GM18868 (cell line): ENCODE measurements around the gene BTNL9.
"Not testable (repeated sequence)": the region's sequence is repeated elsewhere in the genome, so short reads cannot be mapped to it uniquely, and the experiment has no call there.

Source experiments
- ATAC-seq: cut with Tn5 transposase; IDR thresholded peaks from one replicate; pipeline ENCODE4 v1.9.1; 2021; ENCODE audit warnings: mild to moderate bottlenecking, moderate library complexity; ENCODE audit not compliant: unreplicated experiment

BTNL9 gene

DNA sequence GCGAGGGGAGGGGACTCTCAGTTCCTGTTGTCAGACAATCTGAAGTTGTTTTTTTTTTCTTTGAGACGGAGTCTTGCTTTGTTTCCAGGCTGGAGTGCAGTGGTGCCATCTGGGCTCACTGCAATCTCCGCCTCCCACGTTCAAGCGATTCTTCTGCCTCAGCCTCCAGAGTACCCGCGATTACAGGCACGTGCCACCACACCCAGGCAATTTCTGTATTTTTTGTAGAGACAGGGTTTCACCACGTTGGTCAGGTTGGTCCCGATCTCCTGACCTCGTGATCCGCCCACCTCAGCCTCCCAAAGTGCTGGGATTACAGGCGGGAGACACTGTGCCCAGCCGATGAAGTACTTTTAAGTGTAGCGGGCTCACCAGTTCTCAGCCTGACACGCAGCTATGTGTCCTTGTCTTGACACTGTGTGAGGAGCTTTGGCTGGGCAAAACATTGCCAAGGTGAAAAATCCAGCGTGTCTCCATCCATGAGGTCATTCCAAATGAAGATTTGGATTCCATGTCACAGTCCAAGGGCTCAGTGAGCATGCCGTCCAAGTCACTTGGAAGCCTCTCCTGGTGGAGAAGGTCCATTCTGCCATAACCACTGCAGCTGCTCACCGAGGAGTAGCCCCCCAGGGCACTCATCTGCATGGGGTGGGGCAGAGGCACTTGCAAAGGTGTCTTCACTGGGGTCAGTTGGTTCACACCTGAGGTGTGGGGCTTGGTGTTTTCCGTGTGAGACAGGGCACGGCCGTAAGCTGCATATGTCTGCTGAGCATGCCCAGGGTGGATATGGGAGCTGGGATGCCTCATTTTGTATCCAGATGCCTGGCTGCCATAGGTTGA is 58.9 kb downstream of the BTNL9 start:
- no peak for ATAC-seq

DNA sequence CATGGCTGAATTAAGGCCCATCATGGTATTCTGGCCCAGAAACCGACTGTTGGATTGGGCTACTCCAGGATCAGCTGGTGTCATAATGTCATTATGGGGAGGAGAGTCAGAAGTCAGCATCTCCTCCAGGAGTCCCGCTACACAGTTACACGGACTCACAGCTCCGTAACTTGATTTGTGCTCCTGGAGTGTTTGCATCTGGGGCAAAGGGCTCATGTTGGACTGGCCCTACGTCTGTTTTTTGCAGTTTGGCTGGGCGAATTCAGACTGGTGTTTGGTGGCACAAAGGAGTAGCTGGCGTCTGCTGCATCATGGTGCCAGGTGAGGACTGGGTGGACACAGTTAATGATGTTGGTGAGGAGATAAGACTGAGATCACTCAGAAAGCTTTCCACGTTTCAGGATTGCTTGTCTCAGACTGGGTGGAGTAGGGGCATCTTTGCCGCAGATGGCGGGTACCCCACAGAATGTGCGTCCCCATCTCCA is 59.6 kb downstream of the BTNL9 start:
- no peak for ATAC-seq

DNA sequence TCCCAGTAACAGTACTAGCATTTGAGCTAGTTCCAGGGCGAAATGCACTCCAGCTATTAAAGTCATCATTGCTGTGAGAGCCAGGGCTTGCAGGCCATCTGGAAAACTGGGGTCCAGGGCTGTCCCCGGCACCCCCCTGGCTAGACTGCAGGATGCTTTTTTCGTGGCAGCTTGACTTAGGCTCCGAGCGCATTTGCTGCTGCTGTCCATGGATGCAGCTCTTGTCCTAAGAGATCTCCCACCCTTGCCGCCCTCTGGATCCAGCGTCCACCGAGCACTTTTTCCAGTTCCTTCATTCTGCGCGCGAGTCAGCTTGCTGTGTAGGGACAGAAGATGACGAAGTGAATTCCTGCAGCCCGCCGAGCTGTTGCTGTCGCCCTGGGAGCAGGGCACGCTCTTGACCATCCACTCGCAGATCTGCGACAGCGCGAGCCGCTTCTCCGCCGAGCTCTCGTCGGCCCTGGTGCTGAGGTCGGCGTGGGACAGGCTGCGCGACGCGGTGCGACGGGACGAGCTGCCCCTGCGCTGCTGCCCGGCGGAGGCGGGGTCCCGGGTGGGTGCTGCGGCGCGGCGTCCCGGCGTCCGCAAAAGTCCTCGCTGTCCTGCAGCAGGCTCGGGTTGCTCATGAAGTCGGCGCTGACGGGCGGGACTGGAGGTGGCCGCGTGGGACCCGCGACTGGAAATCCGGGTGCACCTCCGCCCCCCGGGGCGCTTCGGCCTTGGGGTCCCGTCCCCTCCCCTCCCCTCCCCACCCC is 60.2 kb downstream of the BTNL9 start:
- ATAC-seq: no peak

DNA sequence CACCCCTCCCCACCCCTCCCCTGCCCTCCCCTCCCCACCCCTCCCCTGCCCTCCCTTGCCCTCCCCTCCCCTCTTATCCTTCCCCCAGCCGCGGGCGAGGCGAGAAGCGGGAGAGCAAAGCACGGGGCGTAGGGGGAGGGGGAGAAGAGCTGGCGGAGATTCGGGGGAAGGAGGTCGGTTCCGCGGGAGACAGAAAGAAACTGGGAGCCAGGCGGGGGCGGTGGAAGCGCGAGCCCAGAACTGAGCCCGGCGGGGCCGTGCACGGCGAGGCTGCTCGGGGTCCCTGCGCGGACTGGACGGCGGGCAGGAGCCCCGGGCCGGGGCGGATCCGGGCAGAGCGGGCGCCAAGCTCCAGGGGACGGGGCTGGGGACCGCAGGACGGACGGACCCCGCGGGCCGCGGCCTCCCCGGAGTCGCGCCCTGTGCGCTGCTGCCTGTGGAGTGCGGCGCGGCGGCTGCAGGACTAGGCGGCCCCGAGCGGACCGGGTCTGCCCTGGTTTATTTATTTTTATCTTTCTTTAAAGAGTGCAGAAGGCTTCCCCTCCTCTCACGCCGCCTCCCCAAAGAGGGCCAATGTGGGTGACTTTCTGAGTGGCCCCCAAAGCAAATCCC is 61.1 kb downstream of the BTNL9 start:
- not testable (repeated sequence) for ATAC-seq

DNA sequence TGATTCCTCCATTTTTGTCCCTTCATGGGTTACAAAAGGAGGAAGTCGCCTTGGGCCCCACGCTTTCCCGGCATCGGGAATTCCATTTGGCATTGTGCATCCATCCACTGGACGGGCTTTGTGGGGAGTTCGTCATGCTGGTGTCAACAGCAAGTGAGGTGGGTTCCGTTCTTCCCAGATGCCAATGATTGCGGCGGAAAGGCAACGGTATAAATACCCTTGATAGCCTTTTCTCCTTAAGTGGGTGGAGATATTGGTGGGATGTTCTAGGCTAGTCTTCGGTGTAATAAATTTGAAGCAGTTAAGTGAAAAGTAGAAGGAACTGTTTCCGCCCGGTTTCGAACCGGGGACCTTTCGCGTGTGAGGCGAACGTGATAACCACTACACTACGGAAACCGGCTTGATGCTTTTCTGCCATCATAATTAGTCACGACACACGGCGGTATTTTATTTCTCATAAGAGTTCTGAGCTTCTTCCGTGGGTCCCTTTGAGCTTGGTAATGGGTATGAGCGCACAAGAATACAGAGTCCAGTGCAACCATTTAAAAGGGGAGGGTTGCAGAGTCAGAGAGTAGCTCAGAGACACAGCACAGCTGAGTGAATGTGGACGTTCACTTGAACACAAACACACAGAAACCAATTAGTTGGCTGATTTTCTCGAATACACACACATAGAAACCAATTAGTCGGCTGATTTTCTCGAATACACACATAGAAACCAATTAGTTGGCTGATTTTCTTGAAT is 62.0 kb downstream of the BTNL9 start:
- ATAC-seq: not testable (repeated sequence)

DNA sequence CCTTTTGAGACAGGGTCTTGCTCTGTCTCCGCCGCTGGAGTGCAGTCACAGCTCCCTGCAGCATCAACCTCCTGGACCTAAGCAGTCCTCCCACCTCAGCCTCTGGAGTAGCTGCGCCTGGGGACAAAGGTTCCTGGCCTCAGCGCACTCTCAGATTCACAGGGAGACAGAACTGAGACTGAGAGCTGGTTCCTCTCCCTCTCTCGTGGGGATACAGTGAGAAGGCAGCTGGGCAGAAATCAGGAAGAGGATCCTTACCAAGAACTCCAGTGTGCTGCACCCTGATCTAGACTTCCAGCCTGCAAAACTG is 64.1 kb downstream of the BTNL9 start:
- not testable (repeated sequence) for ATAC-seq

DNA sequence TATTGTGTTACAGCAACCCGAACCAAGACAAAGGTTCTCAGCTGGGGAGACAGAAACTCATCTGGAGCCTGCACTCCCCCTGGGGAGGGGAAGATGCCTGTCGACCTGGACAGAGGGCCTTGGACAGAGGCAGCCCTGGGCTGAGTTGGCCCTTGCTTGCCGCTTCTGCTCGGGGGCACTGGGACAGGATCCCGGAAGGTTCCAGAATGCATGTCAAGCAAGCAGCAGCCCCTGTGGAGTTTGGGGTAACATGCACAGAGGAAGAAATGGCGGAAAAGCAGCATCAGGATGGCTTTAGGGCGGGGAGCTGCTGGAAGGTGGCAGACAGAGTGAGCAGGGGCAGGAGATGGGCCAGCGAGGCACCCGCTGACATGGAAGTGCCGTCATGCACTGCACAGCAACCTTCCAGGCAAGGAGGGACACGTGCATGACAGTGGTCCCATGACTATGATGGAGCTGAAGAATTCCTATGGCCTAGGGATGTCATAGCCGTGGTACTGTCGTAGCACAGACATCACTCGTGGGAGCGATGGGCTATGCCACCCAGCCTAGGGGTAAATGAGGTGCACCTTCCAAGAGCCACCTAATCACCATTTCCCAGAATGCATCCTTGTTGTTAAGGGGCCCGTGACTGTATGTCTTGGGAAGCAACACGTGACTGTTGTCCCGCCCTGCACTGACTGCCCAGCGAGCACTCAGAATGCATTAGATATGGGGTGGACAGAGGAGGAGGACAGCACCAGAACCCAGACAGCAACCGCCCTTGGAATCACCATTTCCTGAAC is 64.7 kb downstream of the BTNL9 start:
- ATAC-seq: not testable (repeated sequence)

DNA sequence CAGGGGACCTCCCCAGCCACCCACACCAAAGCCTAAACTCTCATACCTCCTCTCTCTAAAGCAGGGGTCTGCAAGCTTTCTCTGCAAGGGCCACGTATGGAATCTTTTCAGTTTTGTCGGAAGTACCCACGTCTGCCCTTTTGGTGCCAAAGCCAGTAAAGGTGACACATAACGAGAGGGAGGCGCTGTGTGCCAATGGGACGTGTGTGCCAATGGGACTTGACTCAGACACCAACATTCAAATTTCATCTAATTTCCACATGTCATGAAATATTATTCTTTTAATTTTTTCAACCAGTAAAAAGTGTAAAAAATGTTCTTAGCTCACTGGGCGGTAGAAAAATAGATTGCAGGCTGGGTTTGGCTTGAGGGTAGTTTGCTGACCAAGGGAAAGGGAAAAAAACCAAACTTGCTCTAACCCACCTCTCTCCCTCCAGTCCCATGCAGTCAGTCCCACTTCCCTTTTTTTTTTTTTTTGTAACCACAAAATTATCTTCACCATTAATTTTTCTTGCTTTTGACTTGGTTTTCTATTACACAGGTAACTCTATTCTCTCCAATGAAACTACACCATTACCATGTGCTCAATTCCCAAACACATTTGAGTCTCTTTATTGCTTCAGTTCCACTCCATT is 65.4 kb downstream of the BTNL9 start:
- ATAC-seq: no peak

DNA sequence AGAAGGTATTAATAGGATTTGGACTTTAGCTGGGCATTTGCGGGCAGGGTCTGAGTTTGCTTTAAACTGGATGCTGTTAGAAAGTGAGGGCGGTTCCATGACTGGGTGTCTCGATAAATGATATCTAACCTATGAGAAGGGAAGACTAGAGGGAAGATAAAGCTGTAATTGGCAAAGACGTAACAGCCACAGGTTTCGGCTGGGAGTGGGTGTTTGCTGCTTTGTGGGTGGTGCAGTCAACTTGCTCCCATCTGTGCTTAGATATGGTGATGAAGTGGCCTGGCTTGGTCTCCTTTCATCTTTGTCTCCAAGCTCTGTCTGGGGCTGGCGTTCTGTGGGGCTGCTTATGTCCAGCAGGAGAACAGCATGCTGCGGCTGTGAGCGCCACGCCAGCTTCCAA is 67.6 kb downstream of the BTNL9 start:
- ATAC-seq: no peak

DNA sequence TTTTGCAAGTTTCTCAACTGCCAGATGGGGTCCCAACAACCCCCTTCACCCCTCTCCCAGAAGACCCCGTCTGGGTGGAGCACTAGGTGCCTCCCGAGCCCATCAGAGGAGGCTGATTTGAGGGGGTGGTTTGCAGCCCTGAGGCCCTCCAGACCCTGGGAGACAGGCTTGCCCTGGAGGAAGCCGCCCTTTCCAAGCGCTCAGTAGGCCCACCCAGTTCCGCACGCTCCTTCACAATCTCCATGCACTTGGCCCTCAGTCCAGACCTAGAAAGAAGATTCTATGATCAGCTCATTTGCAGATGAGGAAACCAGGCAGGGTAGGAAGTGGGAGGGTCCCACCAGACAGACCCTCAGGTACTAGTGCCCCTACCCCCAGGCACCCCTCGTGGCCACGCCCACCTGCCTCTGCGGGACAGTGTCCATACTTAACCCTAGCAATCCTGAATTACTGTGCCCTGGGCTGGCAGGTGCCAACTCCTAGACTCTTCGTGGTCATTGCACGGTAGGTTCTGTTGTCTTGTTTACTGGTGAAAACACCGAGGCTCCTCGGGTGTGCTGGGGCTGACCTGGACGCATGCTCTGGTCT is 68.6 kb downstream of the BTNL9 start:
- ATAC-seq: no peak

DNA sequence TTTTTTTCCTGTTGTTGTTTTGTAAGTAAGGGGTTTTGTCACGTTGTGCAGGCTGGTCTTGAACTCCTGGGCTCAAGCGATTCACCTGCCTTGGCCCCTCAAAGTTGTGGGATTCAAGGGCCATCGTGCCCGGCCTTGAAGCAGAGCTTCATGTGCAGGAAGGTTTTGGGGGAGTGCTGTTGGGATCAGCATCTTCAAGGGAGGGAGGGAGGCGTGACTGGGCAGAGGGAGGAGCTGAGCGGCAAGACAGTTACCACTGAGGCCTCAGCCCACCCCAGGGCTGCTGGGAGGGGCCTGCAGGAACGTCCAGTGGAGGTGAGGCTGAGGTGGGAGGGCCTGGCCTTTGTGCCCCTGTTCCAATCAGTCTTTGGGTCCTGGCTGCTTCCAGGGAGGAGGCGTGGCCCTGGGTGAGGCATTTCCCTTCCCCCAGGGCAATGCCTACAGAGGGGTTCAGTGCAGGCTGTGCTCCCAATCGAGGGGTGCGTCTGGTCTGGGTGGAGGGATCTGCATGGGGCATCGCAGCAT is 69.5 kb downstream of the BTNL9 start:
- ATAC-seq: no peak

DNA sequence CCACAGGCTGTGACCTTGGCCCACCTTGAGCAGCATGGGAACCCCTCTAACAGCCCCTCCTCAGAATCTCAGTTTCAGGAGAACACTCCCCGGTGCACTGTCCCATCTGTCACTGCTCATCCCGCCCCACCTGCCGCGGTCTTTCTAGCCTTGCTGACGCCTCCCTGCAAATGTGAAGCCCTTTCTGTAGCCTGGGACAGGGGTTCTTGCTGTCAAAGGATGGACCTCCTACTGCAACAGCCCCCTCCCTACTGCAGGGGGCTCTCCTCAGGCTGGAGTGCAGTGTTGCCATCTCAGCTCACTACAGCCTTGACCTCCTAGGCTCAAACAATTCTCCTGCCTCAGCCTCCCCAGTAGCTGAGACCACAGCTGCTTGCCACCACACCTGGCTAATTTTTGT is 70.9 kb downstream of the BTNL9 start:
- ATAC-seq: no peak
